Astrocyte of the cerebellum (primary cell): ENCODE results near the gene PSG7.
"Not testable (repeated sequence)": the region's sequence is repeated elsewhere in the genome, so short reads cannot be mapped to it uniquely, and the experiment has no call there.

Experiments used
- DNase-seq: peaks from one replicate; pipeline ENCODE4 v3.0.0-alpha.2; 2011; ENCODE audit warnings: low read depth
- H3K4me3 ChIP-seq: 2 replicates; pipeline ENCODE4 v1.5.1; 2011; ENCODE audit warnings: mild to moderate bottlenecking, low read depth, low read length, moderate library complexity
- in situ Hi-C: cut with HindIII; loops from 2 replicates; pipeline ENCODE4 v1.10.0; 2017; ENCODE audit warnings: low sequenced_read_pairs
- TF ChIP-seq, protein P1 (sequence below): IDR thresholded peaks from 2 replicates; pipeline ENCODE4 v1.5.1; 2012; ENCODE audit warnings: low read length, low read depth, moderate library complexity, mild to moderate bottlenecking; ENCODE audit errors: missing control alignments

PSG7 gene

DNA sequence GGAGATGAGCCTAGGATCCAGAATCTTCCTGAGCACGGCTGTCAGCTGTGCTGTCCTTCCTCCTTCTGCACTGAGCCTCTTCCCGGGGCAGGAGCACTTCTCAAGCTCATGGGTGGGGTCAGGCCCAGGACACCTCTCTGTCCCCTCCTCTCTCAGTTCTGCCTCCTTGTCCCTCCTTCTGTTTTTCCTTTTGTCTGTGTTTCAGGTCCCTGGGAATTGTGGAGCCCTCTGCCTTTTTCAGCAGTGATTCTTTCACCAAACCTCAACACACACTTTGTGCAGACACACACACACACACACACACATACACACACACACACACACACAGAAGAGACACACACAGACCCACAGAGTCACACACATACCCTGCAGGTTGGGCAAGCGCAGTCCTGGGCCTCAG, at the start of gene PSG7:
Gene PSG7 (minus strand): TSS at position 101 of the 400 bp plus-strand sequence. CDS start 131 bp downstream, outside the sequence.
- H3K4me3 ChIP-seq, in situ Hi-C loops, DNase-seq: not testable (repeated sequence)

DNA sequence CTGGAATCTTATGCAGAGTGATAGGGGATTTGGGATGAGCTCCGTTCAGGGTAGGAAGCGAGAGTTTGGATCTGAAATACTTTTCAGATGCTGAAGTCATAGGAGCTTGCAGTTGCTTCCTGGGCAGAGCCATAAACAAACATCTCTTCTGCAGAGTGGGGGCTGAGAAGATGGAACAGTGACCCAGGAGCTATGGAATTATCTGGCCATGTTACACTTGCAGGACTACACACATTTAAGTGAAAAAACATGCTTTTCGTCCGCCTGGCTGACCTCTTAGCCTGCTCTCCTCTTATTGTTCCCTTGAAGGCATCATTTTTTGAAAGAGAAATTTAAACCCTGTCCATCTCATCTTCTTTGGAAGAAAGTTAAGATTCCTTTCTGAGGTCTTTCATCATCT, 48.6 kb upstream of the PSG7 start:
- DNase-seq: no peak
- TF ChIP-seq, protein P1, sequence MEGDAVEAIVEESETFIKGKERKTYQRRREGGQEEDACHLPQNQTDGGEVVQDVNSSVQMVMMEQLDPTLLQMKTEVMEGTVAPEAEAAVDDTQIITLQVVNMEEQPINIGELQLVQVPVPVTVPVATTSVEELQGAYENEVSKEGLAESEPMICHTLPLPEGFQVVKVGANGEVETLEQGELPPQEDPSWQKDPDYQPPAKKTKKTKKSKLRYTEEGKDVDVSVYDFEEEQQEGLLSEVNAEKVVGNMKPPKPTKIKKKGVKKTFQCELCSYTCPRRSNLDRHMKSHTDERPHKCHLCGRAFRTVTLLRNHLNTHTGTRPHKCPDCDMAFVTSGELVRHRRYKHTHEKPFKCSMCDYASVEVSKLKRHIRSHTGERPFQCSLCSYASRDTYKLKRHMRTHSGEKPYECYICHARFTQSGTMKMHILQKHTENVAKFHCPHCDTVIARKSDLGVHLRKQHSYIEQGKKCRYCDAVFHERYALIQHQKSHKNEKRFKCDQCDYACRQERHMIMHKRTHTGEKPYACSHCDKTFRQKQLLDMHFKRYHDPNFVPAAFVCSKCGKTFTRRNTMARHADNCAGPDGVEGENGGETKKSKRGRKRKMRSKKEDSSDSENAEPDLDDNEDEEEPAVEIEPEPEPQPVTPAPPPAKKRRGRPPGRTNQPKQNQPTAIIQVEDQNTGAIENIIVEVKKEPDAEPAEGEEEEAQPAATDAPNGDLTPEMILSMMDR: no peak
- H3K4me3 ChIP-seq: no peak overlapping the region
- in situ Hi-C loops: no loop called here

DNA sequence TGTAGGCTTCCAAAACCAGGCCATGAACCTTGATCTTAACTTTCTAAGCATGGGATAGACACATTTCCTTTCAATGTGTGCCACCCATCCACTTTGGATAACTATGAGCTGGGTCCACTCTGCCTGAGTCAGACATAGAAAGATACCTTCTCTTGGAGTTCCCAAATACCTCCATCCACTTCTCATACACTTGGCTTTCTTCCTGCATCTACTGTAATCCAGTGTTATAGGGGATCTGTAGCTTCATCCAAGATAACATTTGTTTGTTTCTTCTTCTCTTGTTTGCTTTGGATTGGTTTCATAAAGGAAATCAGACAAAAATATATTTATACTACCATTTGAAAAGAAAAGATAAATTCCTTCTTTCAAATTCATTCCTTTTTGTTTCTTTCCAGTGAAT, 45.1 kb upstream of the PSG7 start:
- in situ Hi-C loops, DNase-seq, H3K4me3 ChIP-seq: not testable (repeated sequence)

DNA sequence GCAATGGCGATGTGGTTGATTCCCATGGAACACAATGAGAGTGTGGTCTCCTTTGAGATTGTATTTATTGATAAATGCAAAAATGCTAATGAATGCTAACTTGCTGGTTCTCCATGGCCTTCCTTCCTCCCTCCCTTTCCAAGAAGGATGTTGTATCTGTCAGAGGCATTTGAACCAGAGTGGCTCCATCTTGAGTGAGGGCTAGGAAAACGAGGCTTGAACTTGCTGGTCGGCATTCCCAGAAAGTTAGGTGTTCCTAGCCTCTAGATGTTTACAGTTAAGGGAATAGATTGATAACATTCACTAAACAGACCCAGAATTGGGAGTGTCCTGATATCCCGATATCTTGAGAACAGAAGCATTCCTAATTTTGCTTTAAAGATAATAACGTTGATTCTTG, 34.4 kb upstream of the PSG7 start:
- in situ Hi-C loops, H3K4me3 ChIP-seq, DNase-seq: not testable (repeated sequence)

DNA sequence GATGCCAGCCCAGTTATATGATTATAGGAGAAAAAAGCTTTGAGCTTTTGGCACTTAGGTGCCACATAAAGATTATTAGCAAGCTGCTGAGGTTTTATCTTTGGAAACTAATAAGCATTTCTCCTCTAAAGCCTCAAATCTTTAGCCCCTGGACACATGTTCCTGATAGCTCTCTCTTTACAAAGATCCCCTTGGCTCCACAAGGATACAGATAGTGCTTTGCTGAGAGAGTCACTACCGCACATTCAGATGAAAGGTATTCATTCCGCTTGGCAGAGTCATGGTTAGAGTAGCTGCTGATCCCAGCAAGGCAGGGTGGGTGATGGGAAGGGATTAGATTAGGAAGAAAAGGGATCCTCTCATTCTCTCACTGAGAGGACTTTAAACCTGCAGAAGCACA, 28.2 kb upstream of the PSG7 start:
- H3K4me3 ChIP-seq: no peak overlapping the region
- in situ Hi-C loops: no loop called here
- TF ChIP-seq, protein P1: no peak
- no peak for DNase-seq

DNA sequence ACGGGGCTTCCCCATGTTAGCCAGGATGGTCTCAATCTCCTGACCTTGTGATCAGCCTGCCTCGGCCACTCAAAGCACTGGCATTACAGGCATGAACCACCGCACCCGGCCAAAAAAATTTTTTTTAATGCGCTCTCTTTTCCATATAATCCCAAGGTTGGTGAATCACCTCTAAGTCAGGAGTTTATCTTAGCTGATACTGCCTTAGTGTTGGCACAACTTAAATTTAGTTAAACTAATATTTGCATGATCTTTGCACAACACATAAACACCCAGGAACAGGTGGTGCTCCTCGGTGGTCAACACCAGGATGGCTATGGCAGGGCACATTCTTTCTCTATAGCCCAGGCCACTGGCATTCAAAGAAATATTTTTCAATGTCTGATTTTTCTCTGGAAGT, 24.1 kb upstream of the PSG7 start:
- in situ Hi-C loops: no loop called here
- TF ChIP-seq, protein P1: no peak
- H3K4me3 ChIP-seq: no peak overlapping the region
- no peak for DNase-seq

DNA sequence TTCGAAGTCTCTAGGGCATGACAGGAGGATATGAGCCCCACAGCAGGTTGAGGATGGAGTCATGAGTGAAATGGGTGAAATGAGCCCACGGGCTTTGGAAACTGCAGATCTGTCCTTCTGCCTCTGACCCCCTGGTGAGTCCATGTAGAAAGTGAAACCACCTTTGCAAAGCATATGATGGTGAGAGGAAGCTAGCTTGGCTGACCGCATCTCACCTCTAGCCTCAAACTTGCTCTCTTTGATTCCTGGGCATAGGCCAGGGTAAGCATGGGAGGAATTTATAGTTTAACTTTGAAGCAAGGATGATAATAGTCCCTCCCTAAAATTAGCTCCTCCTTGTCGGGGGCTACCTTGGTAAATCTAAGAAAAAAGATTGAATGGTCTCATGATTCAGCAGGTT, 15.1 kb upstream of the PSG7 start:
- in situ Hi-C loops, DNase-seq, H3K4me3 ChIP-seq: not testable (repeated sequence)

DNA sequence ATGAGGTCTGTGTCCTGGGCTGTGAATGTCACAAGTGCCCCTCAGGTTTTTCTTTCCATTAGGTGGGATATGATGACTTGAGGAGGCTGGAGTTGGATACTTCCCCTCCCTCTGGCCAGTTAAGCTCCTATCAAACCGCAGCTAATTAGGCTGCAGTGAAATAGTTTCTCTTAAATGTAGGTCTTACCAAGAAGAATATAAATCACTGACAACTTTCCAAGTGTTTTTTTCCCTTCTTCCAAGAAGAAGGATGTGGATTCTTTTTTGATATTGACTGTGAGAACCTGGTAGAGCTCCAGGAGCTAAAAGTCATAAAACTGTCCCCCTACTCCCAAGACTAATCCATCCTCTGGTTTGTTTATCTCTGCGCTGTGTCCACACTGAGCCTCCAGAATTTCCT, 14.5 kb upstream of the PSG7 start:
- DNase-seq, in situ Hi-C loops: not testable (repeated sequence)

DNA sequence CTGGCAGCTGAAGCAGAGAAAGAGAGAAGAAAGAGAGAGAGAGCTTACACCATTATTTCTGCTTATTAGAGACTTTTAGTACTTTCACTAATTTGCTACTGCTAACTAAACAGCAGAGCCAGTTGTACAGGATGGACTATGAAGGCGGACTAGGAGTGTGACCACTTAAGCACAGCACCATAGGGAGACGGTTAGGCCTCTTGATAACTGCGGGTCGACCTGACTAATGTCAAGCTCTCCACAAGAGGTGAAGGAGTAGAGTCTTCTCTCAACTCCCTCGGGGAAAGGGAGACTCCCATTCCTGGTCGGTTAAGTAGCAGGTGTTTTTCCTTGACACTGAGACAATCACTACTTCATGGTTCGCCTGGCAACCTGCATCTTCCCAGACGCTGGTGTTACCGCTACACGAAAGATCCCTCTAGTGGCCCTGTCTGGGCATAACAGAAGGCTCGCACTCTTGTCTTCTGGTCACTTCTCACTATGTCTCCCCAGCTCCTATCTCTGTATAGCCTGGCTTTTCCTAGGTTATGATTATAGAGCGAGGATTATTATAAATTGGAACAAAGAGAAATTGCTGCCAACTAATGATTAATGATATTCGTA, 5.3 kb upstream of the PSG7 start:
- in situ Hi-C loops: no loop called here
- TF ChIP-seq, protein P1: peak; percentile 63

More for the DNA sequence above, 14.5 kb upstream of the PSG7 start:
- H3K4me3 ChIP-seq: not testable (repeated sequence)

DNA sequence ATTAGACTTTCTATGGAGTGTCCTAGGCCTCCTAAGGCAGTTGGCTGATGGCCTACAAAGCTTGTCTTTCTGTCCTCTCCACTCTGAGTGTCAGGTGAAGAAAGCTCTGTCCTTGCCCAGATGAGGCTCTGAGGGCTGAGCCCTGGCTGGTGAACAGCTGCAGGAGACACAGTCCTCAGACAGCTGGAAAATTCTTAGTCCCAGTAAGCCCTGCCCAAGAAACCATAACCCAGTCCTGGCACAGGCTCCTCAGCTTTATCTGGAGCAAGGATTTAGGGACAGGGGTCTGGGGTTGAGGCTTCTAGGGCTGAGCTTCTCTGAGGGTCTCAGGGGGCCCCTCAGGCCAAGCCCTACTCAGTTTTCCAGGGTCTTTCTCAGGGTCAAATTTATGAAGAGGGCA, 2.3 kb downstream of the PSG7 start:
- H3K4me3 ChIP-seq, in situ Hi-C loops, DNase-seq: not testable (repeated sequence)

More for the DNA sequence above, 5.3 kb upstream of the PSG7 start:
- DNase-seq: no peak
- no peak overlapping the region for H3K4me3 ChIP-seq

DNA sequence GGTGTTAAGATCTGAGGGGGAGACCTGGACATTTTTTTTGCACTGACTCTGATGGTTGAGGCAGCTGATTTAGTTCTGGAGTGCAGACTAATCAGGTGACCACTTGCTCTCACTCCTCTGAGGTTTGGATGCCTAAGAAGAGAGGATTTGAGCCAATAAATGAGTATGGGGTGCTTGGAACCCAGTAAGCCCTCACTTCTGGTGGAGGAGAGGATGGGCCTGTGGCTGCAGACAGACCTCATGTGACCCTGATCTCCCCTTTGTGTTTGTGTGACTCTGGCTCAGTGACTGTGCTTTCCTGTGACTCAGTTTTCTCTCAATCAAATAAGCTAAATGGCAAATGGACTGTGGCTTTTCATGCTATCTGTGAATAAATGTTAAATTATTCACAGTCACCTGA, 2.8 kb downstream of the PSG7 start:
- DNase-seq, in situ Hi-C loops, H3K4me3 ChIP-seq: not testable (repeated sequence)

DNA sequence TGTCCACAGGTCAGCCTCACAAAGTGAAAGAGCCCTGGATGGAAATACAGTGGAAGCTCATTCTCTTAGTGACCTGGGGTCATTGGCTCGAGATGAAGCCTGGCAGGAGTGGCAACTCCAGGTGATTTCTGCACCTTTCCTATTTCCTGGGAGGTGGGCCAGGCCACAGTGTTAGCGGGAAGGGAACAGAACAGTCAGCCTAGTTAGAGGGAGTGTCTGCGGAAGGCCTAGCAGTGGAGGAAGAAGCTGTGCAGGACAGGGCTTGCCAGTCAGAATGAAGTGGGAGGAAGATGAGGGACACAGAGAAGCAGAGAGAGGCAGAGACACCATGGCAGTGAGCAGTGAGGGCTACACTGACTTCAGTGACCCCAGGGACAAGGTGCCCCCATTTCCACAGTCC, 3.6 kb downstream of the PSG7 start:
- in situ Hi-C loops, DNase-seq, H3K4me3 ChIP-seq: not testable (repeated sequence)

DNA sequence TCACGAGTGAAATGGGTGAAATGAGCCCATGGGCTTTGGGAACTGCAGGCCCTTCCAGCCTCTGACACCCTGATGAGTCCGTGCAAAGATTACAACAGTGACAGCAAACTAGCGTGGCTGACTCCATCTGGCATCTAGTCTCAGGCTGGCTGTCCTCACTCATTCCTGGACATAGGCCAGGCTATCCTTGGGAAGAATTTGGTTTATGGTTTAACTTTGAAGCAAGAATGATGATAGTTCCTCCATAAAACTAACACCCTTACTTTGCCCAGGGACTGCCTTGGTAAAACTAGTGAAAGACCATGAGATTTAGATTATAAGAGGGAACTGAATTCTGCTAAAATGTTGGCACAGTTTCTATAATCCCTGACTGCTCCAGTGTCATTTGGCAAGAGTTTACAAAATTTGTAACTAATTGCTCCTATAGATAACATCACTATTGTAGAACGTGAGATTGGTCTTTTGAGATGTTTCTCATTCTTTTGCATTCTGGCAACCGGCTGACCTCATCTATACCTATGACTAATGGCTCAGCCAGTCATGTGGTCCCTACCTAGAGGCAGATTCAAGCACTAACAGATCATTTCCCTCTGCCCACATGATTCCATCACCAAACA, 4.4 kb downstream of the PSG7 start:
- DNase-seq: peak; percentile 50
- H3K4me3 ChIP-seq: not testable (repeated sequence)

More for the DNA sequence above, 4.4 kb downstream of the PSG7 start:
- in situ Hi-C loops: not testable (repeated sequence)
